Mucosa of rectum (tissue), 2 donors: ENCODE measurements around the gene TUBB4B.
"Not testable (repeated sequence)": the region's sequence is repeated elsewhere in the genome, so short reads cannot be mapped to it uniquely, and the experiment has no call there.

ENCODE experiments used
- H3K27ac ChIP-seq, 2 donors: one replicate each; pipeline ENCODE4 v1.7.0; 2013; ENCODE audit warnings: inconsistent platforms in 2 of 2, low read depth in 2 of 2, low read length in 2 of 2
- H3K27me3 ChIP-seq, 2 donors: one replicate each; pipeline ENCODE4 v1.7.0; 2013; ENCODE audit warnings: low read length in 2 of 2; ENCODE audit not compliant: control insufficient read depth in 2 of 2, insufficient read depth in 2 of 2
- H3K36me3 ChIP-seq, 2 donors: one replicate each; pipeline ENCODE4 v1.7.0; 2013; ENCODE audit warnings: low read length in 2 of 2; ENCODE audit not compliant: control insufficient read depth in 2 of 2, insufficient read depth in 2 of 2
- H3K4me1 ChIP-seq, 2 donors: one replicate each; pipeline ENCODE4 v1.7.0; 2013; ENCODE audit warnings: low read length in 2 of 2, mild to moderate bottlenecking in 1 of 2; ENCODE audit not compliant: control insufficient read depth in 2 of 2, insufficient read depth in 2 of 2
- H3K4me3 ChIP-seq, 2 donors: one replicate each; pipeline ENCODE4 v1.7.0; 2013; ENCODE audit warnings: low read length in 2 of 2
- H3K9ac ChIP-seq, 2 donors: one replicate each; pipeline ENCODE4 v1.7.0; 2013; ENCODE audit warnings: low read length in 2 of 2, low read depth in 1 of 2, mild to moderate bottlenecking in 1 of 2
- H3K9me3 ChIP-seq, 2 donors: one replicate each; pipeline ENCODE4 v1.7.0; 2013; ENCODE audit warnings: low read length in 2 of 2; ENCODE audit not compliant: control insufficient read depth in 2 of 2
- donor health status: healthy.
- donor health status: Normal muscosa, but diverticular disease.

Gene TUBB4B

GRCh38 chr9:137237759-137238726 is 3.0 kb upstream of the TUBB4B start:
- Histone ChIP-seq H3K27ac (peak overlapping the region; percentile 75 to 80), H3K9ac (peak overlapping the region in 1 of 2 donors; percentile 65), H3K4me1 (peaks cover 43 to 47% of the 10 kb centered on the region in 2 donors), H3K27me3 (peaks cover 11 to 14% of the 10 kb centered on the region in 2 donors), H3K4me3 (peak overlapping the region in 1 of 2 donors; percentile 22), H3K36me3 (peaks cover 6 to 11% of the 10 kb centered on the region in 2 donors), H3K9me3 (no peaks in the 10 kb centered on the region)

GRCh38 chr9:137239541-137240200 is 1.4 kb upstream of the TUBB4B start:
- H3K9ac ChIP-seq = peak overlapping the region; percentile 72 to 94
- peak overlapping the region; percentile 71 to 78 for H3K4me3 ChIP-seq
- H3K27ac ChIP-seq = peak overlapping the region; percentile 99
- H3K4me1 ChIP-seq = peaks cover 52 to 60% of the 10 kb centered on the region in 2 donors
- not testable (repeated sequence) for H3K27me3 ChIP-seq, H3K9me3 ChIP-seq
- H3K36me3 ChIP-seq = peaks cover 14 to 19% of the 10 kb centered on the region in 2 donors

GRCh38 chr9:137240318-137240840 is 708 bp upstream of the TUBB4B start:
- Histone ChIP-seq H3K9ac (peak overlapping the region; percentile 72 to 94), H3K4me3 (peak overlapping the region; percentile 71 to 78), H3K36me3 (peaks cover 14 to 19% of the 10 kb centered on the region in 2 donors), H3K27me3 (no peaks in the 10 kb centered on the region), H3K27ac (peak overlapping the region; percentile 99), H3K4me1 (peaks cover 52 to 60% of the 10 kb centered on the region in 2 donors), H3K9me3 (no peaks in the 10 kb centered on the region)

- Histone ChIP-seq H3K9ac (peak overlapping the region; percentile 72 to 93), H3K4me1 (peaks cover 47 to 58% of the 10 kb centered on the region in 2 donors), H3K4me3 (peak overlapping the region; percentile 75 to 85), H3K36me3 (peaks cover 14 to 19% of the 10 kb centered on the region in 2 donors), H3K27ac (peak overlapping the region; percentile 92 to 95), H3K9me3 (no peaks in the 10 kb centered on the region), H3K27me3 (no peaks in the 10 kb centered on the region)
Observed at GRCh38 chr9:137241490-137242268, 592 bp downstream of the TUBB4B start.

GRCh38 chr9:137242269-137243203 is 1.4 kb downstream of the TUBB4B start:
- H3K27ac ChIP-seq = peak overlapping the region; percentile 92 to 94
- peak overlapping the region; percentile 72 to 93 for H3K9ac ChIP-seq
- H3K27me3 ChIP-seq = no peaks in the 10 kb centered on the region
- H3K9me3 ChIP-seq = no peaks in the 10 kb centered on the region
- H3K4me1 ChIP-seq = peaks cover 38 to 49% of the 10 kb centered on the region in 2 donors
- H3K4me3 ChIP-seq = peak overlapping the region; percentile 75 to 85
- peaks cover 14 to 19% of the 10 kb centered on the region in 2 donors for H3K36me3 ChIP-seq

GRCh38 chr9:137243266-137243625 is 2.2 kb downstream of the TUBB4B start:
- not testable (repeated sequence) for H3K27me3 ChIP-seq, H3K9ac ChIP-seq, H3K27ac ChIP-seq, H3K9me3 ChIP-seq
- peaks cover 14 to 19% of the 10 kb centered on the region in 2 donors for H3K36me3 ChIP-seq
- peak overlapping the region in 1 of 2 donors; percentile 85 for H3K4me3 ChIP-seq
- peaks cover 31 to 42% of the 10 kb centered on the region in 2 donors for H3K4me1 ChIP-seq

- H3K4me1 ChIP-seq = peaks cover 25 to 36% of the 10 kb centered on the region in 2 donors
- no peak overlapping the region for H3K27ac ChIP-seq
- no peaks in the 10 kb centered on the region for H3K9me3 ChIP-seq
- peaks cover 14 to 19% of the 10 kb centered on the region in 2 donors for H3K36me3 ChIP-seq
- no peak overlapping the region for H3K4me3 ChIP-seq
- no peaks in the 10 kb centered on the region for H3K27me3 ChIP-seq
- H3K9ac ChIP-seq = no peak overlapping the region
Observed at GRCh38 chr9:137243626-137244485, 2.8 kb downstream of the TUBB4B start.

GRCh38 chr9:137244486-137245449 is 3.7 kb downstream of the TUBB4B start:
- Histone ChIP-seq H3K9ac (no peak overlapping the region), H3K4me1 (peaks cover 21 to 31% of the 10 kb centered on the region in 2 donors), H3K27ac (no peak overlapping the region), H3K27me3 (no peaks in the 10 kb centered on the region), H3K36me3 (peaks cover 14 to 19% of the 10 kb centered on the region in 2 donors), H3K4me3 (no peak overlapping the region), H3K9me3 (no peaks in the 10 kb centered on the region)
